K562 (cell line): ENCODE data around the gene P4HB.
A peak's percentile ranks its signal among the peaks of the same experiment; 100 is the strongest.

ENCODE experiments used
- ATF7 ChIP-seq: fragments of 450-650 bp; IDR thresholded peaks from 2 replicates; pipeline ENCODE4 v1.7.1; 2014; ENCODE audit warnings: mild to moderate bottlenecking, moderate library complexity
- CCAR2 ChIP-seq: fragments of 200-400 bp; formaldehyde crosslinking; IDR thresholded peaks from 2 replicates; pipeline ENCODE4 v1.6.1; 2017; ENCODE audit warnings: mild to moderate bottlenecking, low read depth, low read length
- CTCF ChIP-seq, 3 experiments: IDR thresholded peaks in 2 of 3; conservative IDR thresholded peaks in 1 of 3; 2 replicates each; pipeline ENCODE4 v1.5.1; 2011 to 2012; ENCODE audit warnings: low read length in 3 of 3, mild to moderate bottlenecking in 3 of 3, control low read depth in 2 of 3, improper control_type of control experiment in 1 of 3, inconsistent platforms in 1 of 3, low read depth in 1 of 3, mixed read lengths in 1 of 3, moderate library complexity in 1 of 3; ENCODE audit not compliant: insufficient read depth in 2 of 3
- E2F1 ChIP-seq: sonication (generic); formaldehyde crosslinking; IDR thresholded peaks from 2 replicates; pipeline ENCODE4 v1.8.1; 2023; ENCODE audit warnings: mild to moderate bottlenecking, missing genetic modification reagents, moderate library complexity
- MAFF ChIP-seq: IDR thresholded peaks from 2 replicates; pipeline ENCODE4 v1.6.1; 2012; ENCODE audit warnings: low read length, improper control_type of control experiment
- NR2C1 ChIP-seq, 2 experiments: fragments of 450-650 bp; IDR thresholded peaks; 2 replicates each; pipeline ENCODE4 v1.6.1; 2017; ENCODE audit warnings: mild to moderate bottlenecking in 2 of 2, antibody characterized with exemption in 1 of 2, inconsistent platforms in 1 of 2, missing compliant biosample characterization in 1 of 2, missing genetic modification characterization in 1 of 2
- RBBP5 ChIP-seq: fragments of 200-600 bp; sonication (generic); IDR thresholded peaks from 2 replicates; pipeline ENCODE4 v1.6.1; 2012; ENCODE audit warnings: borderline replicate concordance, mild to moderate bottlenecking, low read length, control low read depth, inconsistent platforms; ENCODE audit not compliant: insufficient read depth, poor library complexity, severe bottlenecking
- SMARCA5 ChIP-seq: fragments of 450-650 bp; IDR thresholded peaks from 2 replicates; pipeline ENCODE4 v1.6.1; 2016
- STAT5B ChIP-seq: fragments of 250-450 bp; sonication (Bioruptor Pico); IDR thresholded peaks from 2 replicates; pipeline ENCODE4 v1.8.0; 2021; ENCODE audit warnings: mild to moderate bottlenecking, inconsistent platforms
- TAF1 ChIP-seq: IDR thresholded peaks from 2 replicates; pipeline ENCODE4 v1.6.1; 2011; ENCODE audit warnings: mild to moderate bottlenecking, low read length, moderate library complexity; ENCODE audit not compliant: insufficient read depth, control insufficient read depth, severe bottlenecking; ENCODE audit errors: extremely low read depth
- TFAP4 ChIP-seq: sonication (generic); formaldehyde crosslinking; IDR thresholded peaks from 2 replicates; pipeline ENCODE4 v1.8.0; 2022; ENCODE audit warnings: missing genetic modification reagents, mild to moderate bottlenecking, moderate library complexity, borderline replicate concordance
- ZSCAN29 ChIP-seq: fragments of 450-650 bp; IDR thresholded peaks from 2 replicates; pipeline ENCODE4 v1.6.1; 2017

GRCh38 chr17:81868674-81869220 lies 8.4 kb upstream of the P4HB start:
- TF ChIP-seq MAFF (no peak), STAT5B (CRISPR knock-in tag) (no peak), CTCF (IDR thresholded peaks at IDR 0.05 in 2 of 3, conservative IDR thresholded peaks at IDR 0.05 in 1 of 3; ENCODE audit: insufficient read depth in 2 of 3, low read depth in 1 of 3, low read length in 3 of 3) (no peak), ZSCAN29 (no peak), SMARCA5 (no peak), E2F1 (no peak), TAF1 (peak; percentile 8), TFAP4 (CRISPR knock-in tag) (no peak), NR2C1 (IDR thresholded peaks at IDR 0.05) (no peak), NR2C1 (tag; IDR thresholded peaks at IDR 0.05) (no peak), ATF7 (no peak), RBBP5 (no peak), CCAR2 (no peak)
